GM19240 (cell line): Measurements from ENCODE around the gene TCAIM.

Source experiments
- DNase-seq: peaks from one replicate; pipeline ENCODE4 v3.0.0; 2011; ENCODE audit warnings: low spot score; ENCODE audit not compliant: insufficient read length

The TCAIM gene

GRCh38 chr3:44442596-44443309 lies 104.2 kb downstream of the TCAIM start:
- no peak for DNase-seq

DNA sequence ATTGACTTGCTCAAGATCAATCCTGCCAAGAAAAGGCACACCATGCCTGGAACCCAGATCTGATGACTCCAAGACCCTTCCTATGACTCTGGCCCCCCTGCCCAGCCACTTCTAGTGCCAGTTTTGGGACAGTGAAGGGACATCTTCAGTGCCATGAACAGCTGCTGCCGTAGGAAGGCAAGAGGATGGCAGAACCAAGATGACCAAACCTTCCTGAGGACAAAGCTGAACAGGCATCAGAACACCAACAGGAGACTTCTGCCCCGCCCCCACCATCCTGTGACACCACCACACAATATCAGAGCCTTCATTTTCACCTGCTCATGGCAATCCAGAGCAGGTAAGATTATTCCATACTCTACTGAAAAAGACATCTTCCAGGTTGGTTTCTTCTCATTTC lies 105.9 kb downstream of the TCAIM start:
- DNase-seq = no peak

GRCh38 chr3:44444896-44445691 lies 106.5 kb downstream of the TCAIM start:
- DNase-seq = no peak

- DNase-seq = no peak
These were observed 107.2 kb downstream of the TCAIM start for GRCh38 chr3:44445786-44446185.

- no peak for DNase-seq
These were observed 108.4 kb downstream of the TCAIM start for GRCh38 chr3:44446929-44447328.

DNA sequence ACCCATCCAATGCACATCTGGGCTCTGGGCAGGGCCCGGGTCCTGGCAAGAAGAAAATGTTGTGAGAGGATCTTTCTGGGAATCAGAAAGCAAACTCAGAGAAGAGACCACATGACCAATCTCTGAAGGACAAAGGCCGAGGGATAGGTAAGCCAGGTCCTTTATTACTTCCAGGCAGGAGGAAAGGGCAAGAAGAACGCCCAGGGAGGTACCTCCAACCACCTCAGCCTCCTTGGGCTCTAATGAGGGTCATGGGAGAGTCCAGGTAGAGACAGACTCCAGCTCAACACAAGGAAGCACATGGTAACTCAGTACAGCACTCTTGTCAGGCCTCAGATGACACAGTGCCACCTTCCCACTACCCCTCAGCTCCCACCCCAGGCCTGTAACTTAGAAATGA lies 112.9 kb downstream of the TCAIM start:
- no peak for DNase-seq

DNA sequence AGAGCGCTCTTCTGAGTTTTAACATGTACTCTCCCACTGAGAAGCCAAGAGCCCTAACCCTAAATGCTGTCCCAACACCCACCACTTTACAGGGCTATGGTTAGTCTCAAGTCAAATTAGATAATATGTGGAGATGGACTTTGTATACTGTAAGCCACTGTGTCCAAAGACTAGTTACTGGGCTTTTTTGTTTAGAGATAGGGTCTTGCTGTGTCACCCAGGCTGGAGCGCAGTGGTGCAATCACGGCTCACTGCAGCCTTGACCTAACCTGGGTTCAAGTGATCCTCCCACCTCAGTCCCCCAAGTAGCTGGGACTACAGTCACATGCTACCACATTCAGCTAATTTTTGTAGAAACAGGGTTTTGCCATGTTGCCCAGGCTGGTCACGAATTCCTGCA lies 115.7 kb downstream of the TCAIM start:
- DNase-seq = no peak

DNA sequence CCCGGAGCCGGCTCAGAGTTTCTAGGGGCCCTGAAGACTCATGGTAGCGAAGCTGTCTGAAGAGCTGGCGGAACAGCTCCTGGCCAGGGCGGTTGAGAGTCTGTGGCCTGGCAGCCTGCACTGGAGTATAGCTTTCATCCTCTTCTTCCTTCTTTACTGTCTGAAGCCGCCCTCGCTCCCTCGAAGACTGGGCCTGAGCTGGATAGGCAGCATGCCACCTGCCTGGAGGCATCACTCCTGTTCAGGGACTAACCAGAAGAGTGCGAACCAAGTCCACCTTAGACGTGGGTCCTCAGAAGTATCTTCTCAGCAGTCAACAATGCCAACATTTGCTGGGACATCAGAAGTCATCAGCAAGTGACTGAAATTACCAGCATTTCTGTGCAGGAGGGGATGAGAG lies 116.8 kb downstream of the TCAIM start:
- no peak for DNase-seq
